Measurements from ENCODE around the gene FAM169A. TPM values are rescaled to one million over a fixed set of nuclear protein-coding genes. Genes with fewer than 3 reads are reported as not detected.
"Not testable (repeated sequence)": the region's sequence is repeated elsewhere in the genome, so short reads cannot be mapped to it uniquely, and the experiment has no call there.

Gene FAM169A
- total RNA-seq, 1 donor from 2014 or later: 5.9 TPM

DNA sequence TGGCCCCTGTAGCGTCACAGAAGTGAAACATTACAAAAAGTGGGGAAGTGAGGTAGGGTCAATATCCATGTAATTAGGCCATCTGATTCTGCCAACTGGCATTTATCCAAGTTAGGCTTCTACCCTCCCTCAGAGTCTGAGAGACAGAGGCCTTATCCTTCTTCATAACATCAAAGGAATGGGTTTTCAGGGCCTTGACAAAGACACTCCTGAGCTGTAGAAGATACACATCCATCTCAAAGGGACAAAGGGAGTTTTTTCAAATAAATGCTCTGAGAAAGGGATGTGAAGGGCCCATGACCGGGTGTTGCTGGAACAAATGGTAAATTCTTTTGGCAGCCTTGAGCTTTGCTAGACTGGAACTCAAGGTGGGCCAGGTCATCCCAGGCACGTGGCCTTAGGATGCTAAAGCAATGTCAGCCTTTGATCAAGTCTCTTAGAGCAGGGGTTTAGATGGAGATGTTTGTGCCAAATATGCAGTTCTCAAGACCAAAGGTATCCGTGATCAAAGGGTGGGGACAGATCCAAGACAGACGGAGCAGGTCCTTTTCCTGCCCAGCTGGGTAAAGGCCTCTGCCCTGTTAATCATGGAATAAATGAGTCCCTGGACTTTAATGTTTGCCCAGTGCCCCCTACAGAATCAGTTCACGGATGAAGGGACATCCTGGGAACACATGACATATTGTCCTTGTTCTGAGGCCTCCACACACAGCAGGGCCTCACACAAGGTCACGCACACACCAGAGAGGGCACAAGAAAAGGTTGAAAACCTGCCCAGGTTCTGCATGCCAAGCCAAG lies 10.0 kb upstream of the FAM169A start:
- Mint-ChIP-seq H3K36me3 (ENCODE audit: low read depth) (no peaks in the 10 kb centered on the region), H3K4me1 (ENCODE audit: low read depth) (peaks cover 5% of the 10 kb centered on the region), H3K9me3 (ENCODE audit: low read depth) (no peaks in the 10 kb centered on the region), H3K27me3 (ENCODE audit: low read depth) (no peaks in the 10 kb centered on the region), H3K4me3 (ENCODE audit: unreplicated experiment) (no peak overlapping the region), H3K27ac (ENCODE audit: unreplicated experiment) (no peak overlapping the region)
- DNase-seq (ENCODE audit: low spot score): no peak
- TF ChIP-seq, protein P1, sequence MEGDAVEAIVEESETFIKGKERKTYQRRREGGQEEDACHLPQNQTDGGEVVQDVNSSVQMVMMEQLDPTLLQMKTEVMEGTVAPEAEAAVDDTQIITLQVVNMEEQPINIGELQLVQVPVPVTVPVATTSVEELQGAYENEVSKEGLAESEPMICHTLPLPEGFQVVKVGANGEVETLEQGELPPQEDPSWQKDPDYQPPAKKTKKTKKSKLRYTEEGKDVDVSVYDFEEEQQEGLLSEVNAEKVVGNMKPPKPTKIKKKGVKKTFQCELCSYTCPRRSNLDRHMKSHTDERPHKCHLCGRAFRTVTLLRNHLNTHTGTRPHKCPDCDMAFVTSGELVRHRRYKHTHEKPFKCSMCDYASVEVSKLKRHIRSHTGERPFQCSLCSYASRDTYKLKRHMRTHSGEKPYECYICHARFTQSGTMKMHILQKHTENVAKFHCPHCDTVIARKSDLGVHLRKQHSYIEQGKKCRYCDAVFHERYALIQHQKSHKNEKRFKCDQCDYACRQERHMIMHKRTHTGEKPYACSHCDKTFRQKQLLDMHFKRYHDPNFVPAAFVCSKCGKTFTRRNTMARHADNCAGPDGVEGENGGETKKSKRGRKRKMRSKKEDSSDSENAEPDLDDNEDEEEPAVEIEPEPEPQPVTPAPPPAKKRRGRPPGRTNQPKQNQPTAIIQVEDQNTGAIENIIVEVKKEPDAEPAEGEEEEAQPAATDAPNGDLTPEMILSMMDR (IDR thresholded peaks at IDR 0.05): no peak

DNA sequence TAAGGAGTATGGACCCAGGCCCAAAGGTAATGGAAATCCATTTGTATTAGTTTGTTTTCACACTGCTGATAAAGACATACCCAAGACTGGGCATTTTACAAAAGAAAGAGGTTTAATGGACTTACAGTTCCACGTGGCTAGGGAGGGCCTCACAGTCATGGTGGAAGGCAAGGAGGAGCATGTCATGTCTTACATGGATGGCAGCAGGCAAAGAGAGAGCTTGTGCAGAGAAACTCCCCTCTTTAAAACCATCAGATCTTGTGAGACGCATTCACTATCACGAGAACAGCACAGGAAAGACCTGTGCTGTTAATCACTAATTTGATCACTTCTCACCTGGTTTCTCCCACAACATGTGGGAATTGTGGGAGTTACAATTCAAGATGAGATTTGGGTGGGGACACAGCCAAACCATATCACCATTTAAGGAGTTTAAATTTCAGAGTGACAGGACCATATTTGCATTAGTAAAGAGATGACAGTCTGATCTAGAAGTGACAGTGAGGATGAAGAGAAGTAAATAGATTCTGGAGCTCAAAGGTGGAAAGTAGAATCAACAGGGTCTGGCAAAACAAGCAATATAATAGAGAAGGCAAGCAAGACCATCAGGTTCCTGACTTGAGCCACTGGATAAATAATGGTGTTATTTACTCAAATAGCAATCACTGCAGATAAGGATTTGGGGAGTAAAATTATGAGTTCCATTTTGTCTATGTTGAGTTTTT lies 7.5 kb upstream of the FAM169A start:
- H3K36me3 Mint-ChIP-seq (ENCODE audit: low read depth): no peaks in the 10 kb centered on the region
- H3K4me3 Mint-ChIP-seq (ENCODE audit: unreplicated experiment): no peak overlapping the region
- no peaks in the 10 kb centered on the region for H3K9me3 Mint-ChIP-seq (ENCODE audit: low read depth)
- H3K27ac Mint-ChIP-seq (ENCODE audit: unreplicated experiment): no peak overlapping the region
- DNase-seq (ENCODE audit: low spot score): no peak
- TF ChIP-seq, protein P1 (IDR thresholded peaks at IDR 0.05): no peak
- H3K4me1 Mint-ChIP-seq (ENCODE audit: low read depth): peaks cover 18% of the 10 kb centered on the region
- no peaks in the 10 kb centered on the region for H3K27me3 Mint-ChIP-seq (ENCODE audit: low read depth)

DNA sequence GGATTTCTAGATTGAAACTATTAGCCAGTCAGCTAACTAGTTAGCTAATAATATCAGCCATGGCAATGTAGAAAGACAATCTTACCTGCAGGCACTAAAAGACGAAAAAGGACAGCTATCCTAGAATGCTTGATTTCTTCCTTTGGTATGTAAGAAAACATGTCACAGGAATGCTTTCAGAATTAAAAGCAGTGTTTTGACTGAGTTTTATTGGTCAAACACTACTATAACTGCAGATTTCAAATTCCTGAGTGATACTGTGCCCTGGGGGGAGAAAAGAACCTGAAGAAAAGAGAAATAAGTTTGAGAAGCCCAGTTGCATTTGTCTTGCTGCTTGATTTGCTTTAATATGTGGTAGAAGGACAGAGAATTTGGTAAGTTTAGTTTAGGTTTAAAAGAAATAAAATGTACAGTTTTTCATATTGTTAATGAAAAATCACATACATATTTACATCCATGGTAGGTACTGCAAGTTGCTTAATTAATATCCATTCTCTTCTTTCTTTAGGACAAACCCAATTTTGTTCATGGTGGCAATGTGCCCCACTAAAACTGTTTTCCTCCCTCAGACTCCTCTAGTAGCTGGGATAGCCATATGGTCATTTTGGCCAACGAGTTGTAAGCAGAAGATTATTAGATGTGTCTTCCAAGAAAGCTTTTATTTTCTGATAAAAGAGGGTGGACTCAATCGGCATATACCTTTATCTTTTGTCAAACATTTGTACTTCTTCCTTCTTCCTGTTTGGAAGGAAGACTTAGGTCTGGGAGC lies 4.3 kb upstream of the FAM169A start:
- no peak overlapping the region for H3K4me3 Mint-ChIP-seq (ENCODE audit: unreplicated experiment)
- H3K27ac Mint-ChIP-seq (ENCODE audit: unreplicated experiment): peak overlapping the region; percentile 42
- TF ChIP-seq, protein P1 (IDR thresholded peaks at IDR 0.05): no peak
- DNase-seq (ENCODE audit: low spot score): no peak
- H3K36me3 Mint-ChIP-seq (ENCODE audit: low read depth): no peaks in the 10 kb centered on the region
- peaks cover 15% of the 10 kb centered on the region for H3K4me1 Mint-ChIP-seq (ENCODE audit: low read depth)
- no peaks in the 10 kb centered on the region for H3K27me3 Mint-ChIP-seq (ENCODE audit: low read depth)
- H3K9me3 Mint-ChIP-seq (ENCODE audit: low read depth): no peaks in the 10 kb centered on the region

DNA sequence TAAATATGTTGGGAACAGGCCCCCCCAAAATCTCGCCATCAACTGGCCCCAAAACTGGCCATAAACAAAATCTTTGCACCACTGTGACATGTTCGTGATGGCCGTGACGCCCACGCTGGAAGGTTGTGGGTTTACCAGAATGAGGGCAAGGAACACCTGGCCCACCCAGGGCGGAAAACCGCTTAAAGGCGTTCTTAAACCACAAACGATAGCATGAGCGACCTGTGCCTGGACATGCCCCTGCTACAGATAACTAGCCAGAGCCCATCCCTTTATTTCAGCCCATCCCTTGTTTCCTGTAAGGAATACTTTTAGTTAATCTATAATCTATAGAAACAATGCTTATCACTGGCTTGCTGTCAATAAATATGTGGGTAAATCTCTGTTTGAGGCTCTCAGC lies 3.2 kb upstream of the FAM169A start:
- not testable (repeated sequence) for H3K27ac Mint-ChIP-seq (ENCODE audit: unreplicated experiment); H3K4me3 Mint-ChIP-seq (ENCODE audit: unreplicated experiment); H3K27me3 Mint-ChIP-seq (ENCODE audit: low read depth); H3K36me3 Mint-ChIP-seq (ENCODE audit: low read depth); DNase-seq (ENCODE audit: low spot score); H3K9me3 Mint-ChIP-seq (ENCODE audit: low read depth)
- peaks cover 24% of the 10 kb centered on the region for H3K4me1 Mint-ChIP-seq (ENCODE audit: low read depth)

DNA sequence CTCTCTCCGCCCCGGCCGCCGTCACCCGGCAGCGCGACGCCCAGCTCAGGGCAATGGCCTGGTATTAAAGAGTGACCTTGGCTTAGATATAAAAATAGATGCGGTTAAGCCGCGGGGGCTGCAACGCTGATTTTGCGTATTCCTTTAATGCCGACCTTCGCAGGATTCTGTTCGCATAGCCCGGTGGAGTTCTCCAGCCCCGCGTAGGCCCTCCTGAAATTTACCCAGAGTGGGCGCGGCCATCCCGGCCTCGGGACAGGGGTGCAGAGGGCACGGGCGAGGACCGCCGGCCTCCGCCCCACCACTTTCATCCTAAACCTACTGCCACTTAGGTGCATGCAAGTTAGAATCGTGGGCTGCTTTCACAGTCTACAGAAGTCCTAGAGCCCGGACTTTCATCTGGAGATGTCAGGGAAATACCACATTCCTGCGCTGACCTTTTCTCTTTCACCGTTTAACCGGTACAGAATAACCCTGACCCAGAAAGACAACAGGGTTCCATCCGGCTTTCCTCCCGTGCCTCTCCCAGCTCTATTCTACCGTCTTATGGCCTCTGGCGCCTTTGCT lies 492 bp upstream of the FAM169A start:
- Mint-ChIP-seq H3K27ac (ENCODE audit: unreplicated experiment) (peak overlapping the region; percentile 67), H3K9me3 (ENCODE audit: low read depth) (no peaks in the 10 kb centered on the region), H3K36me3 (ENCODE audit: low read depth) (no peaks in the 10 kb centered on the region), H3K27me3 (ENCODE audit: low read depth) (no peaks in the 10 kb centered on the region), H3K4me3 (ENCODE audit: unreplicated experiment) (peak overlapping the region; percentile 74), H3K4me1 (ENCODE audit: low read depth) (peaks cover 24% of the 10 kb centered on the region)
- TF ChIP-seq, protein P1 (IDR thresholded peaks at IDR 0.05): no peak
- no peak for DNase-seq (ENCODE audit: low spot score)

Data from chondrocyte (in vitro differentiated cells).